Activated CD8-positive, alpha-beta T cell treated with anti-CD3 and anti-CD28 coated beads for 36 hours (primary cell): Measurements from ENCODE around the gene MICA. TPM values are rescaled to one million over a fixed set of nuclear protein-coding genes. Genes with fewer than 3 reads are reported as not detected.

Experiments
- ATAC-seq: fragments of 200-7000 bp; cut with Tn5 transposase; one replicate; pipeline ENCODE4 v1.10.0; 2021; ENCODE audit warnings: mild to moderate bottlenecking, moderate library complexity
- CTCF ChIA-PET: fragments of 350-600 bp; sonication (Branson Sonifier 250); formaldehyde crosslinking; loops from one replicate; lab custom pipeline; 2021; ENCODE audit warnings: antibody characterized with exemption; lab: Charles Lee
- POLR2A ChIA-PET: fragments of 350-600 bp; sonication (Branson Sonifier 250); formaldehyde crosslinking; loops from one replicate; lab custom pipeline; 2021; ENCODE audit warnings: antibody characterized with exemption; lab: Charles Lee
- DNase-seq: peaks from one replicate; pipeline ENCODE4 v3.0.0-alpha.2; 2020
- H3K27ac Mint-ChIP-seq: one replicate; pipeline ENCODE4 v1.8.0; 2021; ENCODE audit warnings: mild to moderate bottlenecking, mixed read lengths
- H3K27me3 Mint-ChIP-seq: one replicate; pipeline ENCODE4 v1.8.0; 2021; ENCODE audit warnings: mixed read lengths
- H3K36me3 Mint-ChIP-seq: one replicate; pipeline ENCODE4 v1.8.0; 2021; ENCODE audit warnings: low read depth, mixed read lengths
- H3K4me1 Mint-ChIP-seq: one replicate; pipeline ENCODE4 v1.8.0; 2021; ENCODE audit warnings: low read depth, mixed read lengths
- H3K4me3 Mint-ChIP-seq: one replicate; pipeline ENCODE4 v1.8.0; 2021; ENCODE audit warnings: mild to moderate bottlenecking, moderate library complexity, mixed read lengths
- H3K9me3 Mint-ChIP-seq: one replicate; pipeline ENCODE4 v1.8.0; 2021; ENCODE audit warnings: mixed read lengths
- intact Hi-C: fragments of 100-400 bp; cut with micrococcal nuclease; formaldehyde crosslinking; loops from one replicate; pipeline ENCODE4 v1.10.0; 2022
- total RNA-seq, 2 experiments: library from RNA; stranded (reverse); gene quantifications; one replicate each; pipeline ENCODE4 v1.2.3, GENCODE V29; 2021
- TF ChIP-seq, protein P1 (sequence below): fragments of 200-600 bp; IDR thresholded peaks from one replicate; pipeline ENCODE4 v1.8.0; 2022; ENCODE audit warnings: antibody characterized with exemption, mild to moderate bottlenecking

The MICA gene
- total RNA-seq, 2 experiments from 2014 or later: 5.6 to 6.0 TPM

DNA sequence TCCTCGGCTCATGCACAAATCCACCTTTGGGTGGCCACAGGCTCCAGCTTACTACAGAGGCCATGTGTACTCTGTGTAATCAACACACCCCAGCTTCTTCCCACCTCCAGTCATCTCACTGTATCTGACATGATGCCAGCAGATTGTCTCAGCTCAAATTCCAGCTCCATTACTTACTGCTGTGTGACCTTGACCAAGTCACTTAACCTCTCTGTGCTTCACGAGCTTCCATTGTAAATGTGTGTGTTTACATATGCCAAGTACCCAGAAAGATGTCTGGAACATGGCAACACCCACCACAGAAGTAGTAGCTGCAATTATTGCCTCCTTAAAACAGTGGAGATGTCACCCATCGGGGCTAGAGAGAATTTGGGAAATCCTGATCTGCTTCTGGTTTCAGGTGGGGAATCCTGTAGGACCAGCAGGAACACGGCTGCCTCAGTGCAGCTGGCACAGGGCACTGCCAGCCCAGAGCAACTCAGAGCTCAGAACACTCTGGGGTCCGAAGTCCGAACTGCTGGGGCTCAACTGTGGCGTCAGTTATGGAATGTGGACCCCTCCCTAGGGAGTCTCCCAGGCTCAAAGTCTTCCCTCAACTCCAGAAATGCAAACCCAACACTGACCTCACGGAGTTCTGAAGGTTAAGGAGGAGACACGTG lies 25.2 kb upstream of the MICA start:
- Mint-ChIP-seq H3K27ac (no peak overlapping the region), H3K36me3 (no peaks in the 10 kb centered on the region), H3K27me3 (peaks cover 9% of the 10 kb centered on the region), H3K9me3 (no peaks in the 10 kb centered on the region), H3K4me1 (peaks cover 2% of the 10 kb centered on the region), H3K4me3 (no peak overlapping the region)
- TF ChIP-seq, protein P1, sequence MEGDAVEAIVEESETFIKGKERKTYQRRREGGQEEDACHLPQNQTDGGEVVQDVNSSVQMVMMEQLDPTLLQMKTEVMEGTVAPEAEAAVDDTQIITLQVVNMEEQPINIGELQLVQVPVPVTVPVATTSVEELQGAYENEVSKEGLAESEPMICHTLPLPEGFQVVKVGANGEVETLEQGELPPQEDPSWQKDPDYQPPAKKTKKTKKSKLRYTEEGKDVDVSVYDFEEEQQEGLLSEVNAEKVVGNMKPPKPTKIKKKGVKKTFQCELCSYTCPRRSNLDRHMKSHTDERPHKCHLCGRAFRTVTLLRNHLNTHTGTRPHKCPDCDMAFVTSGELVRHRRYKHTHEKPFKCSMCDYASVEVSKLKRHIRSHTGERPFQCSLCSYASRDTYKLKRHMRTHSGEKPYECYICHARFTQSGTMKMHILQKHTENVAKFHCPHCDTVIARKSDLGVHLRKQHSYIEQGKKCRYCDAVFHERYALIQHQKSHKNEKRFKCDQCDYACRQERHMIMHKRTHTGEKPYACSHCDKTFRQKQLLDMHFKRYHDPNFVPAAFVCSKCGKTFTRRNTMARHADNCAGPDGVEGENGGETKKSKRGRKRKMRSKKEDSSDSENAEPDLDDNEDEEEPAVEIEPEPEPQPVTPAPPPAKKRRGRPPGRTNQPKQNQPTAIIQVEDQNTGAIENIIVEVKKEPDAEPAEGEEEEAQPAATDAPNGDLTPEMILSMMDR: no peak
- DNase-seq: no peak
- intact Hi-C loops: no loop called here
- ChIA-PET POLR2A (interaction anchor here (1.2 kb wide), 1 partner anchor 11 kb away, joined by 3 read pairs; no protein-coding TSS in a partner anchor), CTCF (interaction anchor here (1.2 to 6.1 kb wide), 5 partner anchors 8 to 245 kb away, joined by 3 to 36 read pairs (median 4); no protein-coding TSS in a partner anchor)
- ATAC-seq: no peak

DNA sequence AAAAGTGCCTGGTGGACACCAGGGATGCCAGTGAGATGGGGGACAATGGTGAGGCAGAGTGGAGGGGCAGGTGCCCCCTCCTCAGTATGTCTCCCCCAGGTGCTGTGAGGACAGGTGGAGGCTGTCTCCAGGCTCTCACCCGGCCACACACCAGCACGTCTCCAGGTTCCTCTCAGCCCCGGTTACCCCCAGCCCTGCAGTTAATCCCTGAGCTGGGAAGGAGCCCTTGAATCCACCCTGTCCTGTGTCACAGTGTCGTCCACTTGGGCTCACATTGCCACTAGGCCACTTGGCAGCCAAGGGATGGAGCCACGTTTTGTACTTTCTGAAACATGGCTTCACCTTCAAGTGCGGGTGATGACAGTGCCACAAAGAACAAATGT lies 24.7 kb upstream of the MICA start:
- H3K27me3 Mint-ChIP-seq: peaks cover 9% of the 10 kb centered on the region
- CTCF ChIA-PET: interaction anchor here (1.2 to 6.1 kb wide), 4 partner anchors 12 to 245 kb away, joined by 3 to 36 read pairs (median 4); no protein-coding TSS in a partner anchor
- peaks cover 2% of the 10 kb centered on the region for H3K4me1 Mint-ChIP-seq
- DNase-seq (no peak), ATAC-seq (no peak)
- no peak overlapping the region for H3K4me3 Mint-ChIP-seq
- intact Hi-C loops: no loop called here
- POLR2A ChIA-PET: no interaction called here
- H3K9me3 Mint-ChIP-seq: no peaks in the 10 kb centered on the region
- TF ChIP-seq, protein P1: no peak
- no peak overlapping the region for H3K27ac Mint-ChIP-seq
- no peaks in the 10 kb centered on the region for H3K36me3 Mint-ChIP-seq

DNA sequence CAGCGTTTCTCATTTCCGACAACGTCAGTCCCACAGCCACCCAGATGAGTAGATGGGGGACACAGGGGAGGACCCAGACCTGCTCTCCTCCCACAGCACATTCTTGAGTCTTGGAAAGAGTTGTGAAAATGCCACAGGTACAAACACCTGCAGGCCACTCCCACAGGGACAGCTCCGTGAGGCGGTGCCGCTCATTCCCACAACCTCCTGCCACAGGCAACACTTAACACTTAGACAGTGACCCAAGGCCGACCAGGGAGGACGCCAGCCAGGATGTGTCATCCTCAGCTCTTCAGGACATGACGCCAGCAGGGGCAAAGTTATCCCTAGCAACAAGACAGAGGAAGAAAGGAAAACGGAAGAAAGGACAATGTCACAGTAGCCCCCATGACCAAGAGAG lies 23.5 kb upstream of the MICA start:
- DNase-seq (no peak), ATAC-seq (no peak)
- Mint-ChIP-seq H3K4me3 (no peak overlapping the region), H3K27ac (no peak overlapping the region), H3K27me3 (peaks cover 9% of the 10 kb centered on the region), H3K4me1 (peaks cover 2% of the 10 kb centered on the region), H3K36me3 (no peaks in the 10 kb centered on the region), H3K9me3 (no peaks in the 10 kb centered on the region)
- intact Hi-C loops: no loop called here
- POLR2A ChIA-PET: interaction anchor here (1.2 kb wide), 1 partner anchor 81 kb away, joined by 3 read pairs; no protein-coding TSS in a partner anchor
- CTCF ChIA-PET: interaction anchor here (3.0 to 6.1 kb wide), 2 partner anchors 13 to 62 kb away, joined by 10 to 36 read pairs; no protein-coding TSS in a partner anchor
- TF ChIP-seq, protein P1: no peak

DNA sequence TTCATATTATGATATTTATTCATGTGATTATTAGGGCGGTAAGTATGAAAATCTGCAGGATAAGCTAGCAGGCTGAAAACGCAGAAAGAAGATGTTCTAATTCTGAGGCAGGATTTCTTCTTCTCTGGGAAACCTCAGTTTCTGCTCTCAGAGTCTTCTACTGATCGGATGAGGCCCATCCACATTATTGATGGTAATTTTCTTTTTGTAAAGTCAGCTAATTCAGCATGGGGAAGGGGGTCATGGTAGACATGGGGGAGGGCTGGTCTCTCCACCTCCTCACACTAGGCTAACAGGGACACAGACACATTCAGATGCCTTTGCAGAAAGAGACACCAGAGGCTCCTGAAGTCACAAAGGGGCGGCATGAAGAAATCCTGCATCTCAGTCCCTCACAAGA lies 21.7 kb upstream of the MICA start:
- ChIA-PET POLR2A (interaction anchor here (0.9 kb wide), 1 partner anchor 15 kb away, joined by 3 read pairs; no protein-coding TSS in a partner anchor), CTCF (interaction anchor here (1.6 to 3.0 kb wide), 5 partner anchors 15 to 294 kb away, joined by 4 to 10 read pairs (median 5); no protein-coding TSS in a partner anchor)
- Mint-ChIP-seq H3K9me3 (no peaks in the 10 kb centered on the region), H3K27me3 (peaks cover 9% of the 10 kb centered on the region), H3K36me3 (no peaks in the 10 kb centered on the region), H3K4me3 (no peak overlapping the region), H3K4me1 (peaks cover 2% of the 10 kb centered on the region), H3K27ac (no peak overlapping the region)
- no peak for DNase-seq
- TF ChIP-seq, protein P1: no peak
- intact Hi-C loops: no loop called here
- ATAC-seq: no peak

DNA sequence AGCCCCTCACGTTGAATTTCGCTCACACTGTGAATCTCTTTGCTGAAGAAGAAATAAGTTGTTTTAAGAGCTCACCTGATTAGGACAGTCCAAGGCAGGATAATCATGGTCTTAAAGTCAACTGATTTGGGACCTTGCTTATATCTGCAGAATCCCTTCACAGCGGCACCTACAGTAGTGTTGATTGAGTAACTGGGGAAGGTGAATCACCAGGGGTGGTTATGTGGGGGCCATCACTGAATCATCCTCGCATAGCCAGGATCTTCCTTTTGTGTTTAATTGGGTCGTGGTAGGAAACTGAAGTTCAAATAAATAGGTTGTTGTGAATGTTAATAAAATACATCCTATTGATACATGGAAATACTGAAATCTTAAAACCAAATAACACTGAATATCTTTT lies 20.2 kb upstream of the MICA start:
- no peak overlapping the region for H3K4me3 Mint-ChIP-seq
- TF ChIP-seq, protein P1: no peak
- POLR2A ChIA-PET: no interaction called here
- intact Hi-C loops: no loop called here
- H3K4me1 Mint-ChIP-seq: peaks cover 2% of the 10 kb centered on the region
- CTCF ChIA-PET: interaction anchor here (0.7 to 1.0 kb wide), 2 partner anchors 59 to 61 kb away, joined by 3 read pairs; no protein-coding TSS in a partner anchor
- no peak overlapping the region for H3K27ac Mint-ChIP-seq
- H3K27me3 Mint-ChIP-seq: peaks cover 9% of the 10 kb centered on the region
- no peaks in the 10 kb centered on the region for H3K9me3 Mint-ChIP-seq
- DNase-seq (peak; percentile 24), ATAC-seq (peak; percentile 87)
- no peaks in the 10 kb centered on the region for H3K36me3 Mint-ChIP-seq
